IPS-15b (cell line): ENCODE data around the gene SGCA.

Experiments
- H3K27me3 ChIP-seq: one replicate; pipeline ENCODE4 v1.6.1; 2013; ENCODE audit warnings: low read length; ENCODE audit not compliant: control insufficient read depth, insufficient read depth
- H3K36me3 ChIP-seq: one replicate; pipeline ENCODE4 v1.6.1; 2013; ENCODE audit warnings: low read length; ENCODE audit not compliant: control insufficient read depth, insufficient read depth
- H3K4me1 ChIP-seq: one replicate; pipeline ENCODE4 v1.6.1; 2013; ENCODE audit warnings: mild to moderate bottlenecking, low read length; ENCODE audit not compliant: control insufficient read depth, insufficient read depth
- H3K4me3 ChIP-seq: one replicate; pipeline ENCODE4 v1.5.1; 2013; ENCODE audit warnings: low read depth, low read length
- H3K9ac ChIP-seq: one replicate; pipeline ENCODE4 v1.6.1; 2013; ENCODE audit warnings: low read depth, mild to moderate bottlenecking, low read length
- H3K9me3 ChIP-seq: one replicate; pipeline ENCODE4 v1.6.1; 2013; ENCODE audit warnings: mild to moderate bottlenecking, low read length; ENCODE audit not compliant: control insufficient read depth, insufficient read depth

Gene SGCA

DNA sequence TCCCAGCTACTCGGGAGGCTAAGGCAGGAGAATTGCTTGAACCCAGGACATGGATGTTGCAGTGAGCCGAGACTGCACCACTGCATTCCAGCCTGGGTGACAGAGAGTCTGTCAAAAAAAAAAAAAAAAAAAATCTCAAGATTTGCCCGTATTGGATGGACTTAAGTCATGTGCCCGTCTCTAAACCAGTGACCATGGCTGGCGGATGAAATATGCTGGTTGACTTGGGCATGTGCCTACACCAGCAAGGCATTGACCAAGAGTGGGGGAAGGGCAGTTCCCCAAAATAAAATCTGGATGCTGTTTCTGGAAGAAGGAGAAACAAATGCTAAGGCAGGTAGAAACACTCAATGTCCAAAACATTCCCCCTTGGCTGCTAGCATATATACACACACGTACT lies 57.1 kb downstream of the SGCA start:
- Histone ChIP-seq H3K9me3 (peaks cover 6% of the 10 kb centered on the region), H3K36me3 (no peaks in the 10 kb centered on the region), H3K27me3 (no peaks in the 10 kb centered on the region), H3K9ac (no peak overlapping the region), H3K4me3 (no peak overlapping the region), H3K4me1 (no peaks in the 10 kb centered on the region)
